ENCODE results near the gene TMPRSS15. TPM values are rescaled to one million over a fixed set of nuclear protein-coding genes. Genes with fewer than 3 reads are reported as not detected.

Gene TMPRSS15
- total RNA-seq, 4 donors from 2014 or later = not detected

- H3K4me3 ChIP-seq (replicated peaks in 1 of 3) = no peak overlapping the region
- TF ChIP-seq CTCF (IDR thresholded peaks at IDR 0.05) (no peak), POLR2A (IDR thresholded peaks at IDR 0.05) (no peak)
- intact Hi-C loops (cut with DNase I) = no loop called here
- H3K27me3 ChIP-seq = no peaks in the 10 kb centered on the region
- no peaks in the 10 kb centered on the region for H3K36me3 ChIP-seq
- H3K9me3 ChIP-seq = no peaks in the 10 kb centered on the region
- no peaks in the 10 kb centered on the region for H3K4me1 ChIP-seq
- DNase-seq = no peak
- 79 to 87% methylated on average over 2 of the region's 2 CpGs for WGBS, 2 donors
- H3K27ac ChIP-seq = no peak overlapping the region
Measured at GRCh38 chr21:18430341-18430740, 26.8 kb upstream of the TMPRSS15 start.

GRCh38 chr21:18424276-18424675 is 20.7 kb upstream of the TMPRSS15 start:
- intact Hi-C loops (cut with DNase I) = no loop called here
- Histone ChIP-seq H3K27ac (no peak overlapping the region), H3K4me3 (replicated peaks in 1 of 3) (no peak overlapping the region), H3K4me1 (no peaks in the 10 kb centered on the region), H3K27me3 (no peaks in the 10 kb centered on the region), H3K36me3 (no peaks in the 10 kb centered on the region), H3K9me3 (no peaks in the 10 kb centered on the region)
- no peak for TF ChIP-seq POLR2A (IDR thresholded peaks at IDR 0.05)
- no peak for TF ChIP-seq CTCF (IDR thresholded peaks at IDR 0.05)
- no peak for DNase-seq
- 65 to 66% methylated on average over 4 of the region's 4 CpGs for WGBS, 2 donors

- intact Hi-C loops (cut with DNase I) = no loop called here
- DNase-seq = no peak
- TF ChIP-seq CTCF (IDR thresholded peaks at IDR 0.05) (no peak), POLR2A (IDR thresholded peaks at IDR 0.05) (no peak)
- no peaks in the 10 kb centered on the region for H3K36me3 ChIP-seq
- H3K4me1 ChIP-seq = no peaks in the 10 kb centered on the region
- H3K27me3 ChIP-seq = no peaks in the 10 kb centered on the region
- 59 to 61% methylated on average over 3 of the region's 3 CpGs for WGBS, 2 donors
- no peaks in the 10 kb centered on the region for H3K9me3 ChIP-seq
- H3K27ac ChIP-seq = no peak overlapping the region
- H3K4me3 ChIP-seq (replicated peaks in 1 of 3) = no peak overlapping the region
Measured at GRCh38 chr21:18417141-18417790, 13.7 kb upstream of the TMPRSS15 start.

GRCh38 chr21:18411565-18411964 is 8.0 kb upstream of the TMPRSS15 start:
- no peak for TF ChIP-seq CTCF (IDR thresholded peaks at IDR 0.05)
- TF ChIP-seq POLR2A (IDR thresholded peaks at IDR 0.05) = no peak
- H3K9me3 ChIP-seq = no peaks in the 10 kb centered on the region
- no peak overlapping the region for H3K4me3 ChIP-seq (replicated peaks in 1 of 3)
- no peak for DNase-seq
- H3K27me3 ChIP-seq = no peaks in the 10 kb centered on the region
- no peak overlapping the region for H3K27ac ChIP-seq
- H3K36me3 ChIP-seq = no peaks in the 10 kb centered on the region
- WGBS, 2 donors = 32 to 38% methylated on average over 5 of the region's 5 CpGs
- intact Hi-C loops (cut with DNase I) = no loop called here
- H3K4me1 ChIP-seq = no peaks in the 10 kb centered on the region

- Histone ChIP-seq H3K9me3 (no peaks in the 10 kb centered on the region), H3K4me1 (no peaks in the 10 kb centered on the region), H3K4me3 (replicated peaks in 1 of 3) (no peak overlapping the region), H3K27me3 (no peaks in the 10 kb centered on the region), H3K27ac (no peak overlapping the region), H3K36me3 (no peaks in the 10 kb centered on the region)
- no peak for DNase-seq
- TF ChIP-seq POLR2A (IDR thresholded peaks at IDR 0.05) = no peak
- no peak for TF ChIP-seq CTCF (IDR thresholded peaks at IDR 0.05)
- intact Hi-C loops (cut with DNase I) = no loop called here
- 95% methylated on average over 1 of the region's 1 CpG for WGBS, 2 donors
Measured at GRCh38 chr21:18409579-18409978, 6.0 kb upstream of the TMPRSS15 start.

Data from thyroid gland (tissue), 4 donors.